MM.1S (cell line): ENCODE results near the gene AXIN2.

ENCODE experiments used
- EZH2 ChIP-seq: fragments of 300-600 bp; sonication (generic); optimal IDR thresholded peaks from 2 replicates; pipeline ENCODE3; 2017; ENCODE audit warnings: low read depth, mild to moderate bottlenecking, antibody characterized with exemption, low read length, mixed read lengths
- EZH2phosphoT487 ChIP-seq: fragments of 300-600 bp; sonication (generic); IDR thresholded peaks from 2 replicates; pipeline ENCODE4 v1.6.1; 2018; ENCODE audit warnings: antibody characterized with exemption, low read length
- TF ChIP-seq, protein P1 (sequence below): fragments of 300-600 bp; sonication (generic); IDR thresholded peaks from 2 replicates; pipeline ENCODE4 v1.5.1; 2016; ENCODE audit warnings: antibody characterized with exemption, low read length, mixed read lengths

DNA sequence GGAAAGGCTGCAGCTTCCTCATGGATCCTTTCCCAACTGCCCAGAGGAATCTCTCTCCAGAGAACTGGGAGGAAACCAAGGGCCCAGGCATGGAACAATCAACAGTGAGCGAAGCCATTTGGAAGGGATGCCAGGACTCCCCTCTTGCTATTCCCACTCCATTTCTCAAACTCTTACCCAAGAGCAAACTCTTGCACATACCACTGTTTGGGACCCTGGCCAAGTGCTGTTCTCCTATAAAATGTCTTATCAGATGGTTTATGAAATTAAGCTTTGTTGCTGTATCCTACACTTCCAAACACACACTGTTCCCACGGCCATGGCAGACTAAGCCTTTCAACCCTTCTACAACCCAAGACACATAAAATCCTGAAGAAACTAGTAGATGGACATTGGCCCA, 48.3 kb upstream of the AXIN2 start:
- TF ChIP-seq EZH2phosphoT487 = no peak
- TF ChIP-seq, protein P1, sequence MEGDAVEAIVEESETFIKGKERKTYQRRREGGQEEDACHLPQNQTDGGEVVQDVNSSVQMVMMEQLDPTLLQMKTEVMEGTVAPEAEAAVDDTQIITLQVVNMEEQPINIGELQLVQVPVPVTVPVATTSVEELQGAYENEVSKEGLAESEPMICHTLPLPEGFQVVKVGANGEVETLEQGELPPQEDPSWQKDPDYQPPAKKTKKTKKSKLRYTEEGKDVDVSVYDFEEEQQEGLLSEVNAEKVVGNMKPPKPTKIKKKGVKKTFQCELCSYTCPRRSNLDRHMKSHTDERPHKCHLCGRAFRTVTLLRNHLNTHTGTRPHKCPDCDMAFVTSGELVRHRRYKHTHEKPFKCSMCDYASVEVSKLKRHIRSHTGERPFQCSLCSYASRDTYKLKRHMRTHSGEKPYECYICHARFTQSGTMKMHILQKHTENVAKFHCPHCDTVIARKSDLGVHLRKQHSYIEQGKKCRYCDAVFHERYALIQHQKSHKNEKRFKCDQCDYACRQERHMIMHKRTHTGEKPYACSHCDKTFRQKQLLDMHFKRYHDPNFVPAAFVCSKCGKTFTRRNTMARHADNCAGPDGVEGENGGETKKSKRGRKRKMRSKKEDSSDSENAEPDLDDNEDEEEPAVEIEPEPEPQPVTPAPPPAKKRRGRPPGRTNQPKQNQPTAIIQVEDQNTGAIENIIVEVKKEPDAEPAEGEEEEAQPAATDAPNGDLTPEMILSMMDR = no peak
- no peak for TF ChIP-seq EZH2
